ENCODE data around the gene RTL5. TPM values are rescaled to one million over a fixed set of nuclear protein-coding genes. Genes with fewer than 3 reads are reported as not detected.

The RTL5 gene
- total RNA-seq, 1 experiment from 2014 or later: 2.5 TPM

- Histone ChIP-seq H3K4me2 (ENCODE audit: low read length) (no peak overlapping the region), H3K9ac (ENCODE audit: low read length) (no peak overlapping the region), H3K9me2 (ENCODE audit: insufficient read depth) (no peaks in the 10 kb centered on the region), H2AFZ (ENCODE audit: low read depth, low read length, poor library complexity, severe bottlenecking) (no peak overlapping the region), H3K36me3 (ENCODE audit: control insufficient read depth in 1 of 2, insufficient read depth in 2 of 2, low read length in 2 of 2) (no peaks in the 10 kb centered on the region), H3K27me3 (ENCODE audit: insufficient read depth, low read length) (no peaks in the 10 kb centered on the region), H3K9me3 (ENCODE audit: control insufficient read depth in 1 of 2, insufficient read depth in 1 of 2, low read depth in 1 of 2, low read length in 2 of 2) (no peaks in the 10 kb centered on the region), H4K20me1 (ENCODE audit: insufficient read depth) (no peaks in the 10 kb centered on the region), H3K4me3 (replicated peaks in 1 of 2; ENCODE audit: low read depth in 1 of 2, low read length in 2 of 2) (no peak overlapping the region), H3K27ac (ENCODE audit: low read depth, low read length) (no peak overlapping the region), H3K79me2 (ENCODE audit: insufficient read depth, low read length) (no peaks in the 10 kb centered on the region), H3K4me1 (ENCODE audit: control insufficient read depth in 1 of 2, insufficient read depth in 2 of 2, low read length in 2 of 2) (no peaks in the 10 kb centered on the region)
- intact Hi-C loops (cut with micrococcal nuclease): no loop called here
- TF ChIP-seq SIN3A (IDR thresholded peaks at IDR 0.05; ENCODE audit: low read depth) (no peak), ELF1 (IDR thresholded peaks at IDR 0.05; ENCODE audit: borderline replicate concordance, low read depth) (no peak), POLR2A (IDR thresholded peaks at IDR 0.05; ENCODE audit: borderline replicate concordance, extremely low read depth, insufficient read depth, insufficient read length) (no peak), EZH2phosphoT487 (IDR thresholded peaks at IDR 0.05; ENCODE audit: borderline replicate concordance) (no peak), ATF3 (IDR thresholded peaks at IDR 0.05) (no peak), MAX (IDR thresholded peaks at IDR 0.05) (no peak), RAD21 (IDR thresholded peaks at IDR 0.05; ENCODE audit: low read depth) (no peak), POLR2AphosphoS5 (IDR thresholded peaks at IDR 0.05; ENCODE audit: low read depth, low read length) (no peak), FOSL1 (IDR thresholded peaks at IDR 0.05; ENCODE audit: low read depth) (no peak), CTCF (IDR thresholded peaks at IDR 0.05 in 2 of 3, conservative IDR thresholded peaks at IDR 0.05 in 1 of 3; ENCODE audit: borderline replicate concordance in 1 of 3, insufficient read depth in 1 of 3, low read depth in 2 of 3, low read length in 2 of 3) (no peak), ZBTB33 (IDR thresholded peaks at IDR 0.05; ENCODE audit: extremely low read depth, insufficient replicate concordance, low read length) (no peak), CEBPB (IDR thresholded peaks at IDR 0.05; ENCODE audit: low read depth) (no peak), EGR1 (IDR thresholded peaks at IDR 0.05; ENCODE audit: low read depth) (no peak), EZH2 (IDR thresholded peaks at IDR 0.05) (no peak), ZFX (IDR thresholded peaks at IDR 0.05) (no peak), SRF (IDR thresholded peaks at IDR 0.05; ENCODE audit: low read depth) (no peak), TCF7L2 (IDR thresholded peaks at IDR 0.05; ENCODE audit: borderline replicate concordance, extremely low read depth, insufficient read depth, insufficient read length) (no peak), ZNF274 (IDR thresholded peaks at IDR 0.05; ENCODE audit: low read depth, low read length) (no peak), SP1 (IDR thresholded peaks at IDR 0.05; ENCODE audit: low read depth) (no peak), REST (IDR thresholded peaks at IDR 0.05; ENCODE audit: low read depth) (no peak)
- RAD21 ChIA-PET (ENCODE audit: low non-redundant PET in 1 of 2, low total read pairs in 2 of 2, uncharacterized antibody in 2 of 2, unreplicated experiment in 2 of 2): no interaction called here
- no TSS peak for BruUV-seq (replicated peaks)
- ATAC-seq (no peak), DNase-seq (ENCODE audit: low read depth, low spot score) (no peak)
- POLR2A ChIA-PET: no interaction called here
- CTCF ChIA-PET: no interaction called here
Measured at GRCh38 chrX:72100824-72101351, 30.8 kb downstream of the RTL5 start.

Data from HCT116 (cell line).